Measurements from ENCODE around the gene PDIA3.

DNA sequence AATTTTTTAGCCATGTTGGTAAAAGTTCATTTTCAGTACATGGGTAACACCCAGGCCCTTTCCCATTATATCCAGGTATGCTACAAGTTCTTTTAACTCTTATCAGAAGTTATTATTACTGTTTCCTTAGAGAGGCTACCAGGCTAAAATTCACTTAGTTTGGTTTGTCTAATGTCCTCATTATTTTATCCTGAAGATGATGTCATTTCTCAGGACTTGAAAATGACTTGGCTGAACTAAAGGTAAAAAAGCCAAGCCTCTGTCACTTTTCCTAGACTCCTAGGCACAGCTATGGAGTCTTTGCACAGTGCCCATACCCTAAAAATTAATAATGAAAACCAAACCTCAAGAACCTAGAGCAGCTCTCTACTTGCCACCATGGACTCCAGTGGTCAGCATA lies 26.4 kb downstream of the PDIA3 start:
- TF ChIP-seq, protein P1, sequence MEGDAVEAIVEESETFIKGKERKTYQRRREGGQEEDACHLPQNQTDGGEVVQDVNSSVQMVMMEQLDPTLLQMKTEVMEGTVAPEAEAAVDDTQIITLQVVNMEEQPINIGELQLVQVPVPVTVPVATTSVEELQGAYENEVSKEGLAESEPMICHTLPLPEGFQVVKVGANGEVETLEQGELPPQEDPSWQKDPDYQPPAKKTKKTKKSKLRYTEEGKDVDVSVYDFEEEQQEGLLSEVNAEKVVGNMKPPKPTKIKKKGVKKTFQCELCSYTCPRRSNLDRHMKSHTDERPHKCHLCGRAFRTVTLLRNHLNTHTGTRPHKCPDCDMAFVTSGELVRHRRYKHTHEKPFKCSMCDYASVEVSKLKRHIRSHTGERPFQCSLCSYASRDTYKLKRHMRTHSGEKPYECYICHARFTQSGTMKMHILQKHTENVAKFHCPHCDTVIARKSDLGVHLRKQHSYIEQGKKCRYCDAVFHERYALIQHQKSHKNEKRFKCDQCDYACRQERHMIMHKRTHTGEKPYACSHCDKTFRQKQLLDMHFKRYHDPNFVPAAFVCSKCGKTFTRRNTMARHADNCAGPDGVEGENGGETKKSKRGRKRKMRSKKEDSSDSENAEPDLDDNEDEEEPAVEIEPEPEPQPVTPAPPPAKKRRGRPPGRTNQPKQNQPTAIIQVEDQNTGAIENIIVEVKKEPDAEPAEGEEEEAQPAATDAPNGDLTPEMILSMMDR (conservative IDR thresholded peaks at IDR 0.05 in 1 of 2, IDR thresholded peaks at IDR 0.05 in 1 of 2; ENCODE audit: extremely low read depth in 1 of 2, insufficient read depth in 1 of 2, low read depth in 1 of 2, low read length in 2 of 2), result no peak
- no peak for TF ChIP-seq EZH2 (IDR thresholded peaks at IDR 0.05; ENCODE audit: borderline replicate concordance, low read length)
